ENCODE measurements around the gene PPP2R5A.

GRCh38 chr1:212241501-212241900 lies 43.7 kb upstream of the PPP2R5A start:
- TF ChIP-seq CTCF (IDR thresholded peaks at IDR 0.05 in 8 of 11, conservative IDR thresholded peaks at IDR 0.05 in 3 of 11) (no peak), POLR2A (IDR thresholded peaks at IDR 0.05) (no peak)

Data from spleen (tissue), 7 donors.